Erythroblast (primary cell): Measurements from ENCODE around the gene GGT6.

Source experiments
- GATA1 ChIP-seq: IDR thresholded peaks from 2 replicates; pipeline ENCODE4 v1.6.1; 2011; ENCODE audit warnings: low read depth, mild to moderate bottlenecking, control low read depth, low read length, moderate library complexity
- POLR2A ChIP-seq: IDR thresholded peaks from 2 replicates; pipeline ENCODE4 v1.6.1; 2011; ENCODE audit warnings: mild to moderate bottlenecking, low read length

DNA sequence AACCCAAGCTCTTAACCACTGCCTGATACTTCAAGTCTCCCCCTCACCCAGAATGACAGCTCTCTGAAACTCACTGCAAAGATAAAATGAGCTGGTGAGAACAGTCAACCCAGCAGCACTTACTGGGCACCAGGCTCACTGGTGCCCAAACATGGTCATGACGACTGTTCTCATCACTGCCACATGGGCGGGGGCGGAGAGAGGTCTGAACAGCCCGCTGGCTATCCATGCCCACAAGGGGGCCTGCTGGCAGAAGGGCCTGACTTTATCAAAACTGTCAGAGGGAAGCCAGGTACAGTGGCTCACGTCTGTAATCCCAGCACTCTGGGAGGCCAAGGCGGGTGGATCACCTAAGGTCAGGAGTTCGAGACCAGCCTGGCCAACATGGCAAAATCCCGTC, 9.2 kb downstream of the GGT6 start:
- TF ChIP-seq POLR2A (no peak), GATA1 (no peak)
